ENCODE data around the gene H2AZ2. TPM values are rescaled to one million over a fixed set of nuclear protein-coding genes. Genes with fewer than 3 reads are reported as not detected.

The H2AZ2 gene
- total and polyA plus RNA-seq, 2 of the 4 experiments (the other 2 are of a cell fraction): 156 to 162 TPM

DNA sequence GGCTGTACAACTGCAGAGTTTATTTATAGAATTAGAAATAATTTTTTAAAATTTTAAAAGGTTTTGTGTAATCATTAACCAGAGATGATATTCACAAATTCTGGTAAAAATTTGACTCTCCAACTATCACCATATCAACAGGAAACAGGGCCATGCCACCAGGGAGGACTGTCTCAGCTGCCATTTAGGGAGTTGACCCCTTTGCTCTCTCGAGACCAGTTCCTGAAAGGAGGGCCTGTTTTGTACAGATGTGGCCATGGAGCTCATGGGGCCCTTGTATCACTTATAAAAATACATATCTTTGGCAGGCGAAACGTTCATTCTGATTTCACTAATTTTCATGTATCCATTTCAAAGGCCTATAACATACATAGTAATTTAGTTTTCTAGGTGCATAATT lies 20.3 kb downstream of the H2AZ2 start:
- no peak overlapping the region for H3K56ac ChIP-seq (ENCODE audit: extremely low read depth, insufficient read depth, low read length)
- in situ Hi-C loops (cut with MboI; ENCODE audit: low sequenced_read_pairs) (no loop called here), intact Hi-C loops (cut with micrococcal nuclease) (no loop called here), dilution Hi-C loops (cut with HindIII; ENCODE audit: low sequenced_read_pairs, unreplicated experiment) (no loop called here)
- H3K4me2 ChIP-seq (ENCODE audit: low read depth, low read length): no peak overlapping the region
- no peak overlapping the region for H3K4ac ChIP-seq (ENCODE audit: low read depth, low read length)
- H2BK5ac ChIP-seq (ENCODE audit: low read depth, low read length, poor library complexity, severe bottlenecking): no peak overlapping the region
- no peaks in the 10 kb centered on the region for H3K9me3 ChIP-seq (ENCODE audit: control insufficient read depth, insufficient read depth, low read length)
- H3K79me1 ChIP-seq (ENCODE audit: low read depth in 1 of 2, low read length in 2 of 2): peaks cover 13 to 14% of the 10 kb centered on the region in 2 experiments; a peak in 3 of 4 replicates
- WGBS, 2 experiments (ENCODE audit: extremely low coverage in 2 of 2, insufficient read length in 1 of 2): no CpG with 5 or more reads among the region's 3 CpGs
- H4K20me1 ChIP-seq (ENCODE audit: insufficient read depth, low read length): no peaks in the 10 kb centered on the region
- H4K8ac ChIP-seq (ENCODE audit: low read depth in 2 of 2, low read length in 2 of 2): no peak overlapping the region
- ATAC-seq (ENCODE audit: low read depth) (no peak), DNase-seq (no peak)
- H2AK9ac ChIP-seq (replicated peaks; ENCODE audit: low read depth, low read length, poor library complexity): no peak overlapping the region
- no peak overlapping the region for H3K14ac ChIP-seq (replicated peaks; ENCODE audit: low read depth, low read length)
- H2BK20ac ChIP-seq (ENCODE audit: low read depth, low read length): no peak overlapping the region
- CTCF ChIA-PET: no interaction called here
- no peak overlapping the region for H4K91ac ChIP-seq (ENCODE audit: insufficient read depth, low read depth, low read length)
- BruUV-seq (replicated peaks): no TSS peak
- H3K4me3 ChIP-seq (ENCODE audit: insufficient read depth, low read depth, low read length): no peak overlapping the region
- 0 out of 2 replicates have a peak, but pooled peaks cover 12% of the 10 kb centered on the region for H3K9me1 ChIP-seq (ENCODE audit: insufficient read depth, low read length)
- POLR2A ChIA-PET (ENCODE audit: unreplicated experiment): no interaction called here
- H3K27me3 ChIP-seq (ENCODE audit: control insufficient read depth, insufficient read depth, low read length): no peaks in the 10 kb centered on the region
- H3K27ac ChIP-seq (ENCODE audit: insufficient read depth, low read length): no peak overlapping the region
- H2AK5ac ChIP-seq (ENCODE audit: low read depth, low read length): no peak overlapping the region
- no peaks in the 10 kb centered on the region for H3K4me1 ChIP-seq (ENCODE audit: control insufficient read depth, insufficient read depth, low read length)
- TF ChIP-seq MAZ (IDR thresholded peaks at IDR 0.05; ENCODE audit: borderline replicate concordance, low read depth, low read length) (no peak), RFX5 (IDR thresholded peaks at IDR 0.05; ENCODE audit: low read depth, low read length) (no peak), FOS (IDR thresholded peaks at IDR 0.05; ENCODE audit: low read depth, low read length) (no peak), RAD21 (IDR thresholded peaks at IDR 0.05; ENCODE audit: low read length) (no peak), POLR2A (IDR thresholded peaks at IDR 0.05; ENCODE audit: low read depth, low read length) (no peak), MAFK (IDR thresholded peaks at IDR 0.05; ENCODE audit: low read depth, low read length) (no peak), NFE2L2 (IDR thresholded peaks at IDR 0.05; ENCODE audit: low read depth, low read length) (no peak)
- TF ChIP-seq, protein P1, sequence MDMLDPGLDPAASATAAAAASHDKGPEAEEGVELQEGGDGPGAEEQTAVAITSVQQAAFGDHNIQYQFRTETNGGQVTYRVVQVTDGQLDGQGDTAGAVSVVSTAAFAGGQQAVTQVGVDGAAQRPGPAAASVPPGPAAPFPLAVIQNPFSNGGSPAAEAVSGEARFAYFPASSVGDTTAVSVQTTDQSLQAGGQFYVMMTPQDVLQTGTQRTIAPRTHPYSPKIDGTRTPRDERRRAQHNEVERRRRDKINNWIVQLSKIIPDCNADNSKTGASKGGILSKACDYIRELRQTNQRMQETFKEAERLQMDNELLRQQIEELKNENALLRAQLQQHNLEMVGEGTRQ (IDR thresholded peaks at IDR 0.05; ENCODE audit: low read depth, low read length): no peak
- TF ChIP-seq, protein P2, sequence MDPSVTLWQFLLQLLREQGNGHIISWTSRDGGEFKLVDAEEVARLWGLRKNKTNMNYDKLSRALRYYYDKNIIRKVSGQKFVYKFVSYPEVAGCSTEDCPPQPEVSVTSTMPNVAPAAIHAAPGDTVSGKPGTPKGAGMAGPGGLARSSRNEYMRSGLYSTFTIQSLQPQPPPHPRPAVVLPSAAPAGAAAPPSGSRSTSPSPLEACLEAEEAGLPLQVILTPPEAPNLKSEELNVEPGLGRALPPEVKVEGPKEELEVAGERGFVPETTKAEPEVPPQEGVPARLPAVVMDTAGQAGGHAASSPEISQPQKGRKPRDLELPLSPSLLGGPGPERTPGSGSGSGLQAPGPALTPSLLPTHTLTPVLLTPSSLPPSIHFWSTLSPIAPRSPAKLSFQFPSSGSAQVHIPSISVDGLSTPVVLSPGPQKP (IDR thresholded peaks at IDR 0.05; ENCODE audit: borderline replicate concordance, low read depth, low read length): no peak
- no peak overlapping the region for H3K18ac ChIP-seq (ENCODE audit: low read depth, low read length)
- no peak overlapping the region for H2BK120ac ChIP-seq (ENCODE audit: low read depth, low read length)
- H2AFZ ChIP-seq (replicated peaks; ENCODE audit: low read length, poor library complexity): no peak overlapping the region
- H2BK15ac ChIP-seq (ENCODE audit: low read depth, low read length): no peak overlapping the region
- H4K5ac ChIP-seq (ENCODE audit: low read depth, low read length): no peak overlapping the region
- H3K9ac ChIP-seq (ENCODE audit: low read depth, low read length): no peak overlapping the region
- H3K36me3 ChIP-seq (ENCODE audit: control insufficient read depth, insufficient read depth, low read length): peaks cover 15% of the 10 kb centered on the region
- H3K23ac ChIP-seq (ENCODE audit: low read depth, low read length): no peak overlapping the region
